ENCODE data around the gene GOLGA8A.
"Not testable (repeated sequence)": the region's sequence is repeated elsewhere in the genome, so short reads cannot be mapped to it uniquely, and the experiment has no call there.

GRCh38 chr15:34409511-34409910 is 28.1 kb downstream of the GOLGA8A start:
- not testable (repeated sequence) for TF ChIP-seq CTCF (conservative IDR thresholded peaks at IDR 0.05; ENCODE audit: low read depth, low read length); EZH2 (IDR thresholded peaks at IDR 0.05; ENCODE audit: borderline replicate concordance, low read depth, low read length, poor library complexity, severe bottlenecking)
